ENCODE results near the gene ZXDC.

The ZXDC gene

GRCh38 chr3:126512916-126513650 is 37.4 kb upstream of the ZXDC start:
- Histone ChIP-seq H3K4me1 (no peaks in the 10 kb centered on the region), H3K27ac (no peak overlapping the region), H3K27me3 (peaks cover 0 to 11% of the 10 kb centered on the region in 2 donors), H3K36me3 (no peaks in the 10 kb centered on the region), H3K4me3 (no peak overlapping the region), H3K9me3 (no peaks in the 10 kb centered on the region)
- TF ChIP-seq CTCF (IDR thresholded peaks at IDR 0.05), result no peak
- DNase-seq, result no peak
- intact Hi-C loops (cut with DNase I; ENCODE audit: low total_unique reads), result no loop called here

GRCh38 chr3:126512026-126512425 is 36.3 kb upstream of the ZXDC start:
- Histone ChIP-seq H3K36me3 (no peaks in the 10 kb centered on the region), H3K27ac (no peak overlapping the region), H3K27me3 (peaks cover 0 to 2% of the 10 kb centered on the region in 2 donors), H3K9me3 (no peaks in the 10 kb centered on the region), H3K4me3 (no peak overlapping the region), H3K4me1 (no peaks in the 10 kb centered on the region)
- DNase-seq, result no peak
- intact Hi-C loops (cut with DNase I; ENCODE audit: low total_unique reads), result no loop called here
- TF ChIP-seq CTCF (IDR thresholded peaks at IDR 0.05), result no peak

GRCh38 chr3:126511291-126511690 is 35.6 kb upstream of the ZXDC start:
- no peaks in the 10 kb centered on the region for H3K9me3 ChIP-seq
- intact Hi-C loops (cut with DNase I; ENCODE audit: low total_unique reads), result no loop called here
- H3K27ac ChIP-seq, result no peak overlapping the region
- no peaks in the 10 kb centered on the region for H3K4me1 ChIP-seq
- no peak overlapping the region for H3K4me3 ChIP-seq
- no peak for DNase-seq
- no peak for TF ChIP-seq CTCF (IDR thresholded peaks at IDR 0.05)
- no peaks in the 10 kb centered on the region for H3K27me3 ChIP-seq
- no peaks in the 10 kb centered on the region for H3K36me3 ChIP-seq

GRCh38 chr3:126510308-126510910 is 34.7 kb upstream of the ZXDC start:
- H3K27ac ChIP-seq, result no peak overlapping the region
- TF ChIP-seq CTCF (IDR thresholded peaks at IDR 0.05), result no peak
- intact Hi-C loops (cut with DNase I; ENCODE audit: low total_unique reads), result no loop called here
- DNase-seq, result no peak
- no peaks in the 10 kb centered on the region for H3K4me1 ChIP-seq
- peaks cover 0 to 2% of the 10 kb centered on the region in 2 donors for H3K27me3 ChIP-seq
- H3K36me3 ChIP-seq, result no peaks in the 10 kb centered on the region
- H3K9me3 ChIP-seq, result no peaks in the 10 kb centered on the region
- H3K4me3 ChIP-seq, result no peak overlapping the region

GRCh38 chr3:126509597-126510307 is 34.1 kb upstream of the ZXDC start:
- intact Hi-C loops (cut with DNase I; ENCODE audit: low total_unique reads), result no loop called here
- no peak overlapping the region for H3K4me3 ChIP-seq
- no peaks in the 10 kb centered on the region for H3K9me3 ChIP-seq
- H3K4me1 ChIP-seq, result no peaks in the 10 kb centered on the region
- H3K36me3 ChIP-seq, result no peaks in the 10 kb centered on the region
- H3K27me3 ChIP-seq, result peaks cover 0 to 8% of the 10 kb centered on the region in 2 donors
- H3K27ac ChIP-seq, result no peak overlapping the region
- no peak for TF ChIP-seq CTCF (IDR thresholded peaks at IDR 0.05)
- DNase-seq, result no peak
